DOHH2 (cell line): ENCODE measurements around the gene FAM76A.

Experiments
- CTCF ChIP-seq: fragments of 200-600 bp; sonication (generic); IDR thresholded peaks from one replicate; pipeline ENCODE4 v1.5.1; 2014; ENCODE audit warnings: antibody characterized with exemption, mild to moderate bottlenecking, low read depth, low read length; ENCODE audit not compliant: poor library complexity, severe bottlenecking
- EZH2phosphoT487 ChIP-seq: fragments of 200-600 bp; sonication (generic); IDR thresholded peaks from 2 replicates; pipeline ENCODE4 v1.6.1; 2017; ENCODE audit warnings: borderline replicate concordance, mild to moderate bottlenecking, antibody characterized with exemption, low read length, moderate library complexity, mixed read lengths

DNA sequence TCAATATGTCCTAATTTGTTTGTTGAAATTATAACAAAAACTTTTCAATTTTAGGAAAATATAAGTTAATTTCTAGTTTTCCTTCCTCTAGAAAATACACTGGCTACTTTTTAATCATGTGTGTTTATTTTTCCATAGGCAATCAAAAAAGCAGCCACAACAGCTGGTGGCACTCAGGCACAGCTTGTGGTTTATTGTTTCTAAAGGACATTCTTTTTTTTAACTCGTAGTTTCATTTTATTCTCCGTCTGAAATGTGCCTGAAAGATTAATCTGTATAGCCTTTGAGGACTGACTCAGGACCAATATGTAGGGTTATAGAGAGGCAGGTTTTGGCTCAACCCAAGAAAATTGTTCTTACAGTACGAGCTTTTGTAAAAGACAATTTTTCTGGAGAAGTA, 26.6 kb downstream of the FAM76A start:
- TF ChIP-seq CTCF (no peak), EZH2phosphoT487 (no peak)
